Measurements from ENCODE around the gene CGA.

- TF ChIP-seq, protein P1, sequence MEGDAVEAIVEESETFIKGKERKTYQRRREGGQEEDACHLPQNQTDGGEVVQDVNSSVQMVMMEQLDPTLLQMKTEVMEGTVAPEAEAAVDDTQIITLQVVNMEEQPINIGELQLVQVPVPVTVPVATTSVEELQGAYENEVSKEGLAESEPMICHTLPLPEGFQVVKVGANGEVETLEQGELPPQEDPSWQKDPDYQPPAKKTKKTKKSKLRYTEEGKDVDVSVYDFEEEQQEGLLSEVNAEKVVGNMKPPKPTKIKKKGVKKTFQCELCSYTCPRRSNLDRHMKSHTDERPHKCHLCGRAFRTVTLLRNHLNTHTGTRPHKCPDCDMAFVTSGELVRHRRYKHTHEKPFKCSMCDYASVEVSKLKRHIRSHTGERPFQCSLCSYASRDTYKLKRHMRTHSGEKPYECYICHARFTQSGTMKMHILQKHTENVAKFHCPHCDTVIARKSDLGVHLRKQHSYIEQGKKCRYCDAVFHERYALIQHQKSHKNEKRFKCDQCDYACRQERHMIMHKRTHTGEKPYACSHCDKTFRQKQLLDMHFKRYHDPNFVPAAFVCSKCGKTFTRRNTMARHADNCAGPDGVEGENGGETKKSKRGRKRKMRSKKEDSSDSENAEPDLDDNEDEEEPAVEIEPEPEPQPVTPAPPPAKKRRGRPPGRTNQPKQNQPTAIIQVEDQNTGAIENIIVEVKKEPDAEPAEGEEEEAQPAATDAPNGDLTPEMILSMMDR (IDR thresholded peaks at IDR 0.05 in 4 of 5, conservative IDR thresholded peaks at IDR 0.05 in 1 of 5): no peak
- TF ChIP-seq POLR2A (IDR thresholded peaks at IDR 0.05): no peak
Observed at GRCh38 chr6:87082160-87082721, 12.7 kb downstream of the CGA start.
